A673 (cell line): ENCODE results near the gene CIB2.

Source experiments
- EZH2 ChIP-seq: fragments of 200-600 bp; sonication (generic); IDR thresholded peaks from 2 replicates; pipeline ENCODE4 v1.6.1; 2017; ENCODE audit warnings: borderline replicate concordance, low read depth, mild to moderate bottlenecking, mixed read lengths, antibody characterized with exemption, low read length; ENCODE audit not compliant: poor library complexity, severe bottlenecking
- TF ChIP-seq, protein P1 (sequence below): fragments of 300-800, 200-600 bp; sonication (generic); conservative IDR thresholded peaks from 2 replicates; pipeline ENCODE4 v1.5.1; 2017; ENCODE audit warnings: low read depth, mild to moderate bottlenecking, antibody characterized with exemption, low read length, moderate library complexity, mixed read lengths

DNA sequence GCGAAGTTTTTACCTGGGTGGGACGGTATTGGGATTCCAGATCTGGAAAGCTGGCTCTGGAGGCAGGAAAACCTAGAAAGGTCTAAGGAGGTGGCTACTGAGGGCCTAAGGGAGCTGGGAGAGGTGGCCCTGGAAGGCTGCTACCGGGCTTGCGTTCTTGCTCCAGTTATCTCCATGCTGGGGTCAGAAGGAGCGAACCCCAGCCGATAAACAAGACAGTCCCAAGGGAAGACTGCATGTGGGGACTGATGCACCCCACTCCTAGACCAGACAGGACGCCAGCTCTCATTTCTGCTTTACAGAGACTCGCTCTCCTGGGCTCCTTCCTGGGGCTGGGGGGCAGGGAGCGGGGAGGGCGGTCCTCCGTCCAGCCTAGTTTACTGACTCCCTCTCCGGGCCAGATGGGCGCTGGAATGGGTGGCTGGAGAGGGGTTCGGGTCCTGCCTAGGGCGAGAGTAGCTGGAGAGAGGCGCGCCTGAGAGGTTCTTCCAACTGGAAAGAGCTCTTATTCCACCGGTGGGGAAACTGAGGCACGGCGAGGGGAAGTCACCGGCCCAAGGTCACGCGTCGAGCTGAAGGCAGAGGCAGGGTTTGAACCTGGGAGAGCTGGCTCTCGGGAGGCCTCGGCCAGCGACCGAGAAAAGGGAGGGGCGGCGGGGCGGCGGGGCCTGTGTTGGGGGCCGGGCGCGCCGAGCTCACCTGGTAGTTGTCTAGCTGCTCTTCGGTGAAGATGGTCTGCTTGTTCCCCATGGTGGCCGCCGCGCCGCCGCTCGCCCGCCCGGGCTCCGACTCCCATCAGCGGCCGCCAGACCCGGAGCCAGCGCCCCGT is 565 bp downstream of the CIB2 start:
- TF ChIP-seq, protein P1, sequence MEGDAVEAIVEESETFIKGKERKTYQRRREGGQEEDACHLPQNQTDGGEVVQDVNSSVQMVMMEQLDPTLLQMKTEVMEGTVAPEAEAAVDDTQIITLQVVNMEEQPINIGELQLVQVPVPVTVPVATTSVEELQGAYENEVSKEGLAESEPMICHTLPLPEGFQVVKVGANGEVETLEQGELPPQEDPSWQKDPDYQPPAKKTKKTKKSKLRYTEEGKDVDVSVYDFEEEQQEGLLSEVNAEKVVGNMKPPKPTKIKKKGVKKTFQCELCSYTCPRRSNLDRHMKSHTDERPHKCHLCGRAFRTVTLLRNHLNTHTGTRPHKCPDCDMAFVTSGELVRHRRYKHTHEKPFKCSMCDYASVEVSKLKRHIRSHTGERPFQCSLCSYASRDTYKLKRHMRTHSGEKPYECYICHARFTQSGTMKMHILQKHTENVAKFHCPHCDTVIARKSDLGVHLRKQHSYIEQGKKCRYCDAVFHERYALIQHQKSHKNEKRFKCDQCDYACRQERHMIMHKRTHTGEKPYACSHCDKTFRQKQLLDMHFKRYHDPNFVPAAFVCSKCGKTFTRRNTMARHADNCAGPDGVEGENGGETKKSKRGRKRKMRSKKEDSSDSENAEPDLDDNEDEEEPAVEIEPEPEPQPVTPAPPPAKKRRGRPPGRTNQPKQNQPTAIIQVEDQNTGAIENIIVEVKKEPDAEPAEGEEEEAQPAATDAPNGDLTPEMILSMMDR: no peak
- TF ChIP-seq EZH2: no peak
